VCaP (cell line): ENCODE results near the gene IQSEC3.

ENCODE experiments used
- H3K27ac ChIP-seq: fragments of 450-650 bp; 2 replicates; pipeline ENCODE4 v1.5.1; 2017
- TF ChIP-seq, protein P1 (sequence below): fragments of 450-650 bp; conservative IDR thresholded peaks from 2 replicates; pipeline ENCODE4 v1.5.1; 2017; ENCODE audit warnings: mild to moderate bottlenecking, moderate library complexity

Gene IQSEC3

DNA sequence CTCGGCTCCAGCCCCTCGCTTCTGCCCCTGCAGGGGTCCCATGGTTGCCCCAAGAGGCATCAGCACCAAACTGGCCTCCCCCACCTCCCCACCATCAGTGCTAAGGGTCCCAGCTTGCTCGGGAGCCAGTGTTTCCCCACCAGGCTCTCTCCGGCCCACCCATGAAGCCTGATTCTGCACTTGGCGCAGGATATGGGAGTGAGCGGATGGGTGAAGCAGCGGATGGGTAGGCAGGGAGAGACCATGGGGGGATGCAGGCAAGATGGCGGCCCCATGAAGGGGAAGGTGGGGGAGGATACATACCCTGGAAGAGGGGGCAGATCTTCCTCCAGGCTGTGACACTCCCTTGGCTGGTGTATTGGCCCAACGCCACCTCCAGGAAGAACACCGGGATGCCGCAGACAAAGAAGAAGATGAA lies 137.7 kb downstream of the IQSEC3 start:
- TF ChIP-seq, protein P1, sequence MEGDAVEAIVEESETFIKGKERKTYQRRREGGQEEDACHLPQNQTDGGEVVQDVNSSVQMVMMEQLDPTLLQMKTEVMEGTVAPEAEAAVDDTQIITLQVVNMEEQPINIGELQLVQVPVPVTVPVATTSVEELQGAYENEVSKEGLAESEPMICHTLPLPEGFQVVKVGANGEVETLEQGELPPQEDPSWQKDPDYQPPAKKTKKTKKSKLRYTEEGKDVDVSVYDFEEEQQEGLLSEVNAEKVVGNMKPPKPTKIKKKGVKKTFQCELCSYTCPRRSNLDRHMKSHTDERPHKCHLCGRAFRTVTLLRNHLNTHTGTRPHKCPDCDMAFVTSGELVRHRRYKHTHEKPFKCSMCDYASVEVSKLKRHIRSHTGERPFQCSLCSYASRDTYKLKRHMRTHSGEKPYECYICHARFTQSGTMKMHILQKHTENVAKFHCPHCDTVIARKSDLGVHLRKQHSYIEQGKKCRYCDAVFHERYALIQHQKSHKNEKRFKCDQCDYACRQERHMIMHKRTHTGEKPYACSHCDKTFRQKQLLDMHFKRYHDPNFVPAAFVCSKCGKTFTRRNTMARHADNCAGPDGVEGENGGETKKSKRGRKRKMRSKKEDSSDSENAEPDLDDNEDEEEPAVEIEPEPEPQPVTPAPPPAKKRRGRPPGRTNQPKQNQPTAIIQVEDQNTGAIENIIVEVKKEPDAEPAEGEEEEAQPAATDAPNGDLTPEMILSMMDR: no peak
- peak overlapping the region; percentile 48; the same call in 1 of the 2 replicates for H3K27ac ChIP-seq

DNA sequence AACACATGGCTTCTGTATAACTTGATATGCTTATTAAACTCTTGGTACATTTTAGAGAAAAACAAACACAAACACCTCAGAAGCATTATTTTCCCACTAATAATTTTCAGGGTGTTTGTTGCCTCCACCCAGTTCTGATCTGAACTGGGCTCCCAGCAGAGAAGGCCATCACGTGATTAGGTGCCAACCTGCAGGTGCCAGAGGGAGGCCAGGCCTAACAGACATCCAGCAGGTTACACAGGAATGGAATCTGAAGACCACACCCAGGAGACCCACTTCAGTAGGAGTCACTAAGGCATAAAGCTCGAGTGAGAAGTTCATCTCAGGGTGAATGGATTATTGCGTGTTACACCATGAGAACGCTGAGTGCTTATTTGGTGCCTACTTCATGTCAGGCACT lies 138.5 kb downstream of the IQSEC3 start:
- TF ChIP-seq, protein P1: no peak
- no peak overlapping the region for H3K27ac ChIP-seq

DNA sequence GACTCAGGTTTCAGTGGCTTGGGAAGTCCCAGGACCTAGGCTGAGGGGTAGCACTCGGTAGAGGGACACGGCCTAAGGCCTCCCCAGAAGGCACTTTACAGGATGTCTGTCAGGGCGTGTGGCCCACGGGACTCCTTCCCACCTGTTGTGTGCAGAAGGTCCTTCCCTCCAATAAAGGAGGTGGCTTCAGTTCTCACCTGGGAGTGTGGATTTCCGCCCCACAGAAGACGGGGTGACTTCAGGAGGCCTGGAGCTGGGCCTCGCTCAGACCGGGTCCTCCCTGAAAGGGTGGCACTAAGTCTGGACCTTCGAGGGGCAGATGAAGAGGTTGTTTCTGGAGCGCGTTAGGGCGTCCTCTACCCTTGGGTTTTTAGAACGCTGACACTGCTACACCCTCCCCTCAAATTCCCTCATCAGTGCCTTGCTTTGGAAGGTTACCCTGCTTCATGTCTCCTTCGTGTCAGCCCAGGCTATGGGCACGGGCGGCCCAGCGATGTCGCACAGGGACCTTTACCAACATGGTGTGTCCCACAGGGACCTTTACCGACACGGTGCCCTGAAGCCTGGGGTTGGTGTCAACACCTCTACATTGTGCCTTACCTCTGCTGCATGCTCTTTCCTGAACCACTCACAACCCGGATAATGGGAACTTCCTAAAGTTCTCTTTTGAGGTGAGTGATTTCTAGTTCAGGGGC lies 140.3 kb downstream of the IQSEC3 start:
- H3K27ac ChIP-seq: no peak overlapping the region
- TF ChIP-seq, protein P1: no peak

DNA sequence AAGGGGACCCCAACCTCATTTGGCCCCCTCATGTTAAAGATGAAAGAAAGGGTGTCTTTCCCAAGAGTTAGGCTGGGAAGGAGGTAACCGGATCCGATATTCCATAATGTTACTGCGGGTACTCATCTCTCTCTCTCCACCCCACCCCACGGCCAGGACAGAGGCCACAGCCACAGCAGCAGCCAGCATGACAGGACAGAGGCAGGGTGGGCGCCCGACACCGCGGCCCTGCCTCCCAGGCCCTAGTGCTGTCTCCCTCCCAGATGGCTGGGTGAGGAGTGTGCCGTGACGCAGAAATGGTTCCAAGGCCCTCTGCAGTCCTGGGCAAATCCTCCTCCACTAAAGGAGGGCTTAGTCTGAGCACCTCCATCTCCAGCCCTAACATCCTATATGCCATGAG lies 141.2 kb downstream of the IQSEC3 start:
- TF ChIP-seq, protein P1: no peak
- no peak overlapping the region for H3K27ac ChIP-seq

DNA sequence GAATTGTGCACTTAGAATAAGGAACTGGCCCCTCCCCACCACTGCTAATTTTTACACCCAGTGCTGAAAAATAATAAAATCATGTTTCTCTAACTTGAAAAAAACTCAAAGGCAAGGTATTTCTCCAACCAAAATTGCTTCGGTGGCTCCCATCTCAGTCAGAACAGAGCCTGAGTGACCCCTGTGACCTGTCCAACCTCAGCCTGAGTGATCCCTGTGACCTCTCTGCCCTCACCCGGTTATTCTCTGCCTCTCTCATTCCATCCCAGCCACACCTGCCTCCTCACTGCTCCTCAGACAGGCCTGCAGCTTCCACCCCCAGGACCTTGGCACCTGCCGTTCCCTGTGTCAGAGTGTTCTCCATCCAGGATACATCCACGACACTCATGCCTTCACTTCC lies 142.2 kb downstream of the IQSEC3 start:
- H3K27ac ChIP-seq: no peak overlapping the region
- TF ChIP-seq, protein P1: no peak

DNA sequence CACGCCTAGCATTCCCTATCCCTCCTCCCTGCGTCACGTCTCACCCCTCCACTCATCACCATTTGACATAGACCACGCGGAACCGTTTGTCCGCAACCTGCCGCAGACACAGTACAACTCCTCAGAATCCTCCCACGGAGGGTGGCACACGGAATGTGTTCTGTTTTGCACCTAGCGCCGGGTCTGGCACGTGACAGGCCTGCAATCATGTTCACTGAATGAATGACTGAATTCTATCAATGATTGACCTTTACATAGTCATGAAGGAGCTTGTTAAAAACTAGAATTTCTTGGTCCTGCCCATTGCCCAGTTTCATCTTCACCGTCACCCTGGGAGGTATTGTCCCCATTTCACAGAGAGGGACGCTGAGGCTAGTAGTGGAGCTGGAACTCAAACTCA lies 142.7 kb downstream of the IQSEC3 start:
- TF ChIP-seq, protein P1: no peak

DNA sequence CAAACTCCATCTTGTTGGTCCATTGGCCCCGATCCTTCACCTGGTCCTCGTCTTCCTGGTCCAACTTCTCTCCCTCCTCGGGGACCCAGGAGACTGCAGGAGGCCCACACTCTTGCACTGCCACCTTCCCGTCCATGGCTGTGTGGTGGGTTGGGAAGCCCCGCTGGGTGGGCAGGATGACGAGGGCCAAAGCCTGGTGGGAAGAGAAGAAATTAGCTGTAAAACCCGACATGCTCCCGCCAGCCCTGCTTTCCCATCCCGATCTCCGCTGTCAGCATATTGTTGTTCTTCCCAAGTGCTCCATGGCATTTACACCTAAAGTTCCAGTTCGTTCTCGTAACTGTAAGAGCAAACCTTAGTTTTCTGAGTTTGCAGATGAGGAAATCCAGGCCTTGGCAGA lies 143.3 kb downstream of the IQSEC3 start:
- no peak overlapping the region for H3K27ac ChIP-seq
- TF ChIP-seq, protein P1: no peak

More for the DNA sequence above, 142.7 kb downstream of the IQSEC3 start:
- no peak overlapping the region for H3K27ac ChIP-seq
